ENCODE measurements around the gene MGAT4C. TPM values are rescaled to one million over a fixed set of nuclear protein-coding genes. Genes with fewer than 3 reads are reported as not detected.
"Not testable (repeated sequence)": the region's sequence is repeated elsewhere in the genome, so short reads cannot be mapped to it uniquely, and the experiment has no call there.

The MGAT4C gene
- total RNA-seq, 1 donor from 2014 or later = 1.0 TPM

GRCh38 chr12:86104087-86104486 is 152.1 kb downstream of the MGAT4C start:
- H3K36me3 ChIP-seq (ENCODE audit: control insufficient read depth in 3 of 3, insufficient read depth in 3 of 3, low read length in 3 of 3) = no peaks in the 10 kb centered on the region
- H3K9ac ChIP-seq (ENCODE audit: low read depth in 1 of 3, low read length in 3 of 3) = no peak overlapping the region
- H3K4me1 ChIP-seq (ENCODE audit: control insufficient read depth in 3 of 3, insufficient read depth in 3 of 3, low read length in 3 of 3) = no peaks in the 10 kb centered on the region
- H3K4me3 ChIP-seq (ENCODE audit: low read length in 3 of 3) = no peak overlapping the region
- no peaks in the 10 kb centered on the region for H3K27me3 ChIP-seq (ENCODE audit: control insufficient read depth in 3 of 3, insufficient read depth in 3 of 3, low read length in 3 of 3)
- no peak overlapping the region for H3K27ac ChIP-seq (ENCODE audit: low read depth, low read length)
- H3K9me3 ChIP-seq (ENCODE audit: control insufficient read depth in 3 of 3, low read length in 3 of 3) = no peaks in the 10 kb centered on the region

- no peaks in the 10 kb centered on the region for H3K36me3 ChIP-seq (ENCODE audit: control insufficient read depth in 3 of 3, insufficient read depth in 3 of 3, low read length in 3 of 3)
- no peak overlapping the region for H3K27ac ChIP-seq (ENCODE audit: low read depth, low read length)
- no peak overlapping the region for H3K4me3 ChIP-seq (ENCODE audit: low read length in 3 of 3)
- H3K9ac ChIP-seq (ENCODE audit: low read depth in 1 of 3, low read length in 3 of 3) = no peak overlapping the region
- H3K9me3 ChIP-seq (ENCODE audit: control insufficient read depth in 3 of 3, low read length in 3 of 3) = no peaks in the 10 kb centered on the region
- H3K4me1 ChIP-seq (ENCODE audit: control insufficient read depth in 3 of 3, insufficient read depth in 3 of 3, low read length in 3 of 3) = no peaks in the 10 kb centered on the region
- H3K27me3 ChIP-seq (ENCODE audit: control insufficient read depth in 3 of 3, insufficient read depth in 3 of 3, low read length in 3 of 3) = no peaks in the 10 kb centered on the region
Measured at GRCh38 chr12:86097161-86097560, 159.0 kb downstream of the MGAT4C start.

- Histone ChIP-seq H3K4me1 (ENCODE audit: control insufficient read depth in 3 of 3, insufficient read depth in 3 of 3, low read length in 3 of 3) (no peaks in the 10 kb centered on the region), H3K27me3 (ENCODE audit: control insufficient read depth in 3 of 3, insufficient read depth in 3 of 3, low read length in 3 of 3) (no peaks in the 10 kb centered on the region), H3K36me3 (ENCODE audit: control insufficient read depth in 3 of 3, insufficient read depth in 3 of 3, low read length in 3 of 3) (no peaks in the 10 kb centered on the region), H3K4me3 (ENCODE audit: low read length in 3 of 3) (no peak overlapping the region), H3K27ac (ENCODE audit: low read depth, low read length) (no peak overlapping the region), H3K9me3 (ENCODE audit: control insufficient read depth in 3 of 3, low read length in 3 of 3) (no peaks in the 10 kb centered on the region), H3K9ac (ENCODE audit: low read depth in 1 of 3, low read length in 3 of 3) (no peak overlapping the region)
Measured at GRCh38 chr12:86091681-86092080, 164.5 kb downstream of the MGAT4C start.

- Histone ChIP-seq H3K4me1 (ENCODE audit: control insufficient read depth in 3 of 3, insufficient read depth in 3 of 3, low read length in 3 of 3) (no peaks in the 10 kb centered on the region), H3K36me3 (ENCODE audit: control insufficient read depth in 3 of 3, insufficient read depth in 3 of 3, low read length in 3 of 3) (no peaks in the 10 kb centered on the region), H3K27ac (ENCODE audit: low read depth, low read length) (no peak overlapping the region), H3K9me3 (ENCODE audit: control insufficient read depth in 3 of 3, low read length in 3 of 3) (no peaks in the 10 kb centered on the region), H3K9ac (ENCODE audit: low read depth in 1 of 3, low read length in 3 of 3) (no peak overlapping the region), H3K4me3 (ENCODE audit: low read length in 3 of 3) (no peak overlapping the region), H3K27me3 (ENCODE audit: control insufficient read depth in 3 of 3, insufficient read depth in 3 of 3, low read length in 3 of 3) (no peaks in the 10 kb centered on the region)
Measured at GRCh38 chr12:86081843-86082242, 174.3 kb downstream of the MGAT4C start.

- not testable (repeated sequence) for H3K9me3 ChIP-seq (ENCODE audit: control insufficient read depth in 3 of 3, low read length in 3 of 3); H3K27me3 ChIP-seq (ENCODE audit: control insufficient read depth in 3 of 3, insufficient read depth in 3 of 3, low read length in 3 of 3); H3K4me3 ChIP-seq (ENCODE audit: low read length in 3 of 3); H3K4me1 ChIP-seq (ENCODE audit: control insufficient read depth in 3 of 3, insufficient read depth in 3 of 3, low read length in 3 of 3); H3K27ac ChIP-seq (ENCODE audit: low read depth, low read length); H3K9ac ChIP-seq (ENCODE audit: low read depth in 1 of 3, low read length in 3 of 3); H3K36me3 ChIP-seq (ENCODE audit: control insufficient read depth in 3 of 3, insufficient read depth in 3 of 3, low read length in 3 of 3)
Measured at GRCh38 chr12:86059052-86059451, 197.1 kb downstream of the MGAT4C start.

- Histone ChIP-seq H3K27ac (ENCODE audit: low read depth, low read length) (no peak overlapping the region), H3K27me3 (ENCODE audit: control insufficient read depth in 3 of 3, insufficient read depth in 3 of 3, low read length in 3 of 3) (no peaks in the 10 kb centered on the region), H3K9me3 (ENCODE audit: control insufficient read depth in 3 of 3, low read length in 3 of 3) (no peaks in the 10 kb centered on the region), H3K9ac (ENCODE audit: low read depth in 1 of 3, low read length in 3 of 3) (no peak overlapping the region), H3K36me3 (ENCODE audit: control insufficient read depth in 3 of 3, insufficient read depth in 3 of 3, low read length in 3 of 3) (no peaks in the 10 kb centered on the region), H3K4me1 (ENCODE audit: control insufficient read depth in 3 of 3, insufficient read depth in 3 of 3, low read length in 3 of 3) (no peaks in the 10 kb centered on the region), H3K4me3 (ENCODE audit: low read length in 3 of 3) (no peak overlapping the region)
Measured at GRCh38 chr12:86057092-86057845, 198.9 kb downstream of the MGAT4C start.

GRCh38 chr12:86052921-86053320 is 203.3 kb downstream of the MGAT4C start:
- Histone ChIP-seq H3K27ac (ENCODE audit: low read depth, low read length) (no peak overlapping the region), H3K4me1 (ENCODE audit: control insufficient read depth in 3 of 3, insufficient read depth in 3 of 3, low read length in 3 of 3) (no peaks in the 10 kb centered on the region), H3K9ac (ENCODE audit: low read depth in 1 of 3, low read length in 3 of 3) (no peak overlapping the region), H3K36me3 (ENCODE audit: control insufficient read depth in 3 of 3, insufficient read depth in 3 of 3, low read length in 3 of 3) (no peaks in the 10 kb centered on the region), H3K27me3 (ENCODE audit: control insufficient read depth in 3 of 3, insufficient read depth in 3 of 3, low read length in 3 of 3) (no peaks in the 10 kb centered on the region), H3K4me3 (ENCODE audit: low read length in 3 of 3) (no peak overlapping the region), H3K9me3 (ENCODE audit: control insufficient read depth in 3 of 3, low read length in 3 of 3) (no peaks in the 10 kb centered on the region)

- H3K36me3 ChIP-seq (ENCODE audit: control insufficient read depth in 3 of 3, insufficient read depth in 3 of 3, low read length in 3 of 3) = no peaks in the 10 kb centered on the region
- H3K4me1 ChIP-seq (ENCODE audit: control insufficient read depth in 3 of 3, insufficient read depth in 3 of 3, low read length in 3 of 3) = no peaks in the 10 kb centered on the region
Measured at GRCh38 chr12:86050010-86050409, 206.2 kb downstream of the MGAT4C start.

GRCh38 chr12:86044396-86044795 is 211.8 kb downstream of the MGAT4C start:
- no peak overlapping the region for H3K9ac ChIP-seq (ENCODE audit: low read depth in 1 of 3, low read length in 3 of 3)
- no peaks in the 10 kb centered on the region for H3K27me3 ChIP-seq (ENCODE audit: control insufficient read depth in 3 of 3, insufficient read depth in 3 of 3, low read length in 3 of 3)
- H3K4me1 ChIP-seq (ENCODE audit: control insufficient read depth in 3 of 3, insufficient read depth in 3 of 3, low read length in 3 of 3) = no peaks in the 10 kb centered on the region
- no peak overlapping the region for H3K27ac ChIP-seq (ENCODE audit: low read depth, low read length)
- no peaks in the 10 kb centered on the region for H3K36me3 ChIP-seq (ENCODE audit: control insufficient read depth in 3 of 3, insufficient read depth in 3 of 3, low read length in 3 of 3)
- H3K9me3 ChIP-seq (ENCODE audit: control insufficient read depth in 3 of 3, low read length in 3 of 3) = peaks cover 0 to 2% (median 0%) of the 10 kb centered on the region in 3 donors
- H3K4me3 ChIP-seq (ENCODE audit: low read length in 3 of 3) = no peak overlapping the region

More at GRCh38 chr12:86050010-86050409, 206.2 kb downstream of the MGAT4C start:
- Histone ChIP-seq H3K27me3 (ENCODE audit: control insufficient read depth in 3 of 3, insufficient read depth in 3 of 3, low read length in 3 of 3) (no peaks in the 10 kb centered on the region), H3K4me3 (ENCODE audit: low read length in 3 of 3) (no peak overlapping the region), H3K27ac (ENCODE audit: low read depth, low read length) (no peak overlapping the region), H3K9me3 (ENCODE audit: control insufficient read depth in 3 of 3, low read length in 3 of 3) (no peaks in the 10 kb centered on the region), H3K9ac (ENCODE audit: low read depth in 1 of 3, low read length in 3 of 3) (no peak overlapping the region)

GRCh38 chr12:86042062-86042461 is 214.1 kb downstream of the MGAT4C start:
- Histone ChIP-seq H3K4me1 (ENCODE audit: control insufficient read depth in 3 of 3, insufficient read depth in 3 of 3, low read length in 3 of 3) (no peaks in the 10 kb centered on the region), H3K9me3 (ENCODE audit: control insufficient read depth in 3 of 3, low read length in 3 of 3) (peaks cover 0 to 2% (median 0%) of the 10 kb centered on the region in 3 donors), H3K4me3 (ENCODE audit: low read length in 3 of 3) (no peak overlapping the region), H3K36me3 (ENCODE audit: control insufficient read depth in 3 of 3, insufficient read depth in 3 of 3, low read length in 3 of 3) (no peaks in the 10 kb centered on the region), H3K9ac (ENCODE audit: low read depth in 1 of 3, low read length in 3 of 3) (no peak overlapping the region), H3K27me3 (ENCODE audit: control insufficient read depth in 3 of 3, insufficient read depth in 3 of 3, low read length in 3 of 3) (no peaks in the 10 kb centered on the region), H3K27ac (ENCODE audit: low read depth, low read length) (no peak overlapping the region)
